Hepatocyte (in vitro differentiated cells): ENCODE results near the gene RMP24.

ENCODE experiments used
- CTCF ChIP-seq: fragments of 200-600 bp; sonication (generic); IDR thresholded peaks from 2 replicates; pipeline ENCODE4 v1.5.1; 2016; ENCODE audit warnings: antibody characterized with exemption, mild to moderate bottlenecking; ENCODE audit not compliant: poor library complexity
- EZH2 ChIP-seq: fragments of 200-600 bp; sonication (generic); IDR thresholded peaks from 2 replicates; pipeline ENCODE4 v1.6.1; 2016; ENCODE audit warnings: antibody characterized with exemption, mild to moderate bottlenecking, borderline replicate concordance
- EZH2phosphoT487 ChIP-seq: fragments of 200-600 bp; sonication (generic); IDR thresholded peaks from one replicate; pipeline ENCODE4 v1.6.1; 2018; ENCODE audit warnings: antibody characterized with exemption, mild to moderate bottlenecking, low read depth, moderate library complexity; ENCODE audit not compliant: unreplicated experiment, severe bottlenecking

- TF ChIP-seq EZH2 (no peak), CTCF (no peak), EZH2phosphoT487 (no peak)
These were observed 47.8 kb downstream of the RMP24 start for GRCh38 chr18:36020174-36020711.
